Frontal cortex (tissue), 4 donors: Measurements from ENCODE around the gene TFAP2A. TPM values are rescaled to one million over a fixed set of nuclear protein-coding genes. Genes with fewer than 3 reads are reported as not detected.

Source experiments
- DNase-seq, 2 donors: peaks; one replicate each; pipeline ENCODE4 v3.0.0; 2012; ENCODE audit warnings: low spot score in 2 of 2
- FAIRE-seq: peaks from 2 replicates; lab custom pipeline; 2012; peaks lifted over from hg19 to GRCh38; lab: Jason Lieb, UNC
- total RNA-seq: library from RNA; depleted of rRNA; stranded (reverse); fragments of >200 nt; gene quantifications from one replicate; pipeline ENCODE4 v1.2.3, GENCODE V29; 2014
- donor health status: control.
- donor health status: control.
- donor health status: control.

TFAP2A gene
- total RNA-seq, 1 donor from 2014 or later, result not detected

DNA sequence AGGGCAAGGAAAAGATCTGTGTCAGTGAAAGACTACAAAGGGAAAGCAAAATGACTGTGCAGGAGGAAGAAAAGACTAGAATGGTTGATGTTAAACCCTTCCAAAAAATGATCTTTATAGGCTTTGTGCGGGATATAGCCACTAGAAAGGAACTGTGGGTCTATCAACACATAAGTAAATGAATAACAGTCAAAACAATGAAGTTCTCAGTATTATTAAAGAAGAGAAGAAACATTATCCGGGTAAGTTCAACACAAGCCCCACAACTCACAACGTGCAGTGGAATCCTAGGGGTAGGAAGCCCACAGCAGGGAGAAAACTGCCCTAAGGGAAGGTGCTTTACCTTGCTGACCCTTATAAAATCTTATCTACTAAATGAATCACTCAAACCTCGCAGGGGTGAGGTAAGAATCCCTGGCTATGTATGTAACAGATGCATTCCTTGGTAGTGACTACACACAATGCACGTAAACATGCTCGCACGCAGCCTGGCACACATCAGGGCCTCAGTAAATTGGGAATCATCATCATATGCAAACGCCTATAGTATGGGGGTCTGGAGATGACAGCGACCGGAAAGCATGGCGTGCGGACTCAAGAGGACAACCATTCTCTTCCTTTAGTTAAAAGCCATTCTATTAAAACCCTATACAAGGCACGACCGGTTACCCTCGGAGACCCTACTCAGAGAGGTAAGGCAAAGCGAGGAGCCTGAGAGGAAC lies 11.3 kb downstream of the TFAP2A start:
- FAIRE-seq (no peak), DNase-seq (no peak)

DNA sequence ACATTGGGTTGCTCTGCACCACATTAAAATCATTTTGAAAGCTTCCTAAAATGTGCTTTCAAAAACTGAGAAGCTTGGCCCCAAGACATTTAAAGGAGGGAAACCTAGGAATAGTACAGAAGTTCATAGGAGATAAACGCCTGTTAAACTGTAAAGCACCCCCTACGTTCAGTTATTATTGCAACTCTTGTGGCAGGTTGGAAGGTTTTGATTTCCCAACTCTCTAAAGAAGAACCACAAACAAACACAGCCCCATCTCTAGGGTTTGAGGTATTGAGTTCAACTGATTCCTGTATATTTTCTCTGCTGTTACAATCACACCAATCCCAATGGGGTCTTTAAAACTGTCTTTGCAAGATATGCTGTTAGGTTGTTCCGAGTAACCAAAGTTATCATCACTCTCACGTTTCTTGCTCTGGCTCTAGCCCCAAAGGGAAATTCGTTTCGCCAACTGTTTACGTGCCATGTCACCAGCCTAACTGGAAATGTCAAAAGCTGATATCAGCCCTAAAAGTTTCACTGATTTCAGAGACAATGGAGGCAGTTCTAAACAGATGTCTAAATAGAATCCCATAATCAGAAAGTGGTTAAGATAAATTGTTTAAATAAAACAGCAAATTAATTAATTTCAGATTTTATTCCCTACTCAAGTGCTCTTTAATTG lies 12.1 kb downstream of the TFAP2A start:
- DNase-seq (no peak), FAIRE-seq (no peak)

DNA sequence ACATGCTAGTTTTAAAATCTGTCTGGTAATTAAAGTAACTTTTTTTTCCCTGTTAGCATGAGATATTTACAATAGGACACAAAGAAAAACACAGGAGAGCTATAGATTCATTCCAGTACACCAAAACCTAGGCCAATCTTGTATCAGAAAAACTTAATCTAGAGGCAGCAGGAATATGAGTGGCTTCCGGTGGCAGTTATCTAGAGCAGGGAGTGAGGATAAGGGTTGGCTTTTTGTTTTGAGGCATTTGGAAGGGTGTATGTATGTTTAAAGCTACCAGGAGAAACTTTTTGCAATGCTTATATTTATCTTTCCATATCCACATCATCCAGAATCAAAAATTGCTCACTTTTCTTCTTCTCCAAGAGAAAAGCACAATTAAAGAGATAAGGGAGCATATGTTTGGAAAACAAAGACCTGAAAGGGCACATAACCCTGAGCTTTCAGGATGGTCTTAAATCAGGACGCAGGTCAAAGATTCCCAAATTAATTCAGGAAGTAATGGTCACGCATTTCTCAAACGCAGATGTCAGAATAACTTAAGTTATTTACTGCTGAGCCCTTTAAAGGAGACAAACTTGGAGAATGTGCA lies 13.1 kb downstream of the TFAP2A start:
- DNase-seq, result no peak
- FAIRE-seq, result no peak

DNA sequence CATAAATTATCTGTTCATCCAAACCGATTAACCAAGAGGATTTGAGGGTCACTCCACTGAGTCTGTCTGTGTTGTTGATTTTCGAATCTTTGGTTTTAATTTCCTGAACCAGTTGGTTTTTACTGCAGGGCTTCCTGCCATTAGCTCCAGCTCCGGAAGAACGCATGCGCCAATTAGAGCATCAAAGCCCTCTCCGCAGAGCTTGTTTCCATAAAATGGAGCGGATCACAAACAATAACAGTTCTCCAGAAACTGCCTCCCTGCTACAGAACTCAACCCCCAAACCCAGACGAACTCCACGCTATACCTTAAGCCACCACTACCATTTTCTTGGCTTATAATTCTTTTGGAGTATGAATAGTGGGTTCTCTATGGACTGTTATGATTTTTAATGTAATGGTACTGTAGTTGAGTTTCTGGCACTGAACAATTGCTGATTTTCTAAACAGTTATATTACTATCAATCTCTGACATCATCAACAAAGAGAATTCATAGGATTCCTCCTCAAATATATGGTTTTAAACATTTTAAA lies 13.8 kb downstream of the TFAP2A start:
- DNase-seq (no peak), FAIRE-seq (no peak)

DNA sequence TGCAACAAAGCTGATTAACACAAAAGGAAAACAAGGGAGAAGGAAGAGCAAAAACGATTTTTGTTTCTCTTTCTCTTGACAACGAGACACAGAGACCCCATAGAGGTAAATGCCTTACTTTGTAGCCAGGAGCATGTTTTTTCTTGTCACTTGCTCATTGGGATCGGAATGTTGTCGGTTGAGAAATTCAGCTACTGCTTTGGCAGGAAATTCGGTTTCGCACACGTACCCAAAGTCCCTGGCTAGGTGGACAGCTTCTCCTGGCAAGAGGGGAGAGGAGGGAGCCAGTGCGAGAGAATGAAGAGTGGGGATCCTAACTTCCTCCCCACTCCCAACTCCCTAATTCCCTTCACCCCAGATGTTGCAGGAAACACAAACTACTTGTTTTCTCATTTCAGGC lies 14.5 kb downstream of the TFAP2A start:
- FAIRE-seq, result no peak
- no peak for DNase-seq

DNA sequence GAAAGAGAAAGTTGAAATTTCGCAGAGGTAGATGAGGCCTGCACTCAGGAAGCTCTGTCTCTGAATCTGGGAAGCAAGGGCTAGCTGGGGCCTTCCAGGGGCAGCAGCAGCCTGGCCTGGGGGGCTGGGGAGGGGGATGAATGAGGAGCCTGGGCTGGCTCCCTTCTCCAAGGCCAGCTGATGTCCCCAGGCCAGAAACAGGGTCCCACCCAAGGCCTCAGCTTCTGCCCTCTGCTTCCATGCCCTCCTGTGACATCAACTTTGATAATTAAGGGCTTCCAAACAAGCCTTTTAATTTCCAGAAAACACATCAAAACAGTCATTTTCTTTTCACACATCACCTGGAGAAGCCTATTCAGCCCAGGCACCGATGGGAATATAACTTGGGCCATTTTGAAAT lies 15.4 kb downstream of the TFAP2A start:
- DNase-seq (no peak), FAIRE-seq (no peak)

DNA sequence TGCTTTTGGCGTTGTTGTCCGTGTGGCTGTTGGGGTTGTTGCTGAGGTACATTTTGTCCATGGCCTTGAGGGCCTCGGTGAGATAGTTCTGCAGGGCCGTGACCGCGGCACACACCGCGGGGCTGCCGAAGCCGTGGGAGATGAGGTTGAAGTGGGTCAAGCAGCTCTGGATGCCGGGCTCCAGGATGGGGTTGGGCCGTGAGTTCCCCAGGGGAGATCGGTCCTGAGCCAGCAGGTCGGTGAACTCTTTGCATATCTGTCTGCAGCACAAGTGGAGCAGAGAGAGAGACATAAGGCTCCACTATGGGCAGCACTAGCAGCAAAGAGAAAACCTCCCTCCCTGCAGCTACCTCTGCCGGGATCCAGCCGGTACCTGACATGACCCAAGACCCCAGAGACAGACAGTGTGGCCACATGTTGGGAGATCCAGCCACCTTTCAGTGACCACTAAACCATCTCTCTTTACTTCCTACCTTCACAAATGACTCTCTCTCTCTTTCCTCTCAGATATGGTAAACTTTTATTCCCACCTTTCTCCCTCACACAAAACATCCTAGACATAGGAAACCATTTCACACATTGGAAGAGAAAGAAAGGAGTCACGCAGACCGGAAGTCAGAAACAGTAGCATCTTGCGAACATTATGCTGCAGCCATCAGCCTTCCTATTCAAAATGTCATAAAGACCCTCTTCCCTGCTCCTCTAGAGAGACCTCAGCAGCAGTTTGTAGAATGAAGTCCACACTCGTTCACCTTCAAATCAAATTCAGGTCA lies 16.2 kb downstream of the TFAP2A start:
- FAIRE-seq, result no peak
- no peak for DNase-seq

DNA sequence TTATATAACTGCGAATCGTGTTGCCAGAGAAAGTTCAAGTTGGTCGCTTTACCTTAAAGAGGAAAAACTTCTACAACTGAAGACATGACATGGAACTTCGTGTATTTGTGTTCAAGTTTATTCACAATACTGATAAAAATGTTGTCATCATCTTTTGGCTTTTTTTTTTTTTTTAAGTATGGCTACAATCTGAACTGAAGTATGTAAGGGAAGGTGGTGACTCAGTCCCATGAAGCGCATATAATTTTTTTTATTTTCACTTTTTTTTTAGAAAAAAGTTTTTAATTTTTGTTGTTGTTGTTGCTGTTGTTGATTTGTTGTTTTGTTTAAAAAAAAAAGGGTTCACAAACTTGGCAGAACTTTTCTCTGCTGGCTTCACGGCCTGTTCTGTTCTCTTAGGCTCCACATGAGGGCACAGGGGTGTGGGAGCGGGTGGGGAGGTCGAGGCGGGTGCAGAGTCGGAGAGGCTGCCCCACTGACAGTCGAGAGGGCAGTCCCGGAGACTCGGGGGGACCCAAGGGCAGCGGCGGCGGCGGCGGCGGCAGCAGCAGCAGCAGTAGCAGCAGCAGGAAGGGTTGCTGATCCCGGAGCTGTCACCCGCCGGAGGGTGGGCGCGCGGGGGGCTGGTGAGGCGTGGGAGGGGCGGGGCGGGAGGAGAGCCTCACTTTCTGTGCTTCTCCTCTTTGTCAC lies 17.0 kb downstream of the TFAP2A start:
- FAIRE-seq (peak; percentile 56), DNase-seq (no peak)

DNA sequence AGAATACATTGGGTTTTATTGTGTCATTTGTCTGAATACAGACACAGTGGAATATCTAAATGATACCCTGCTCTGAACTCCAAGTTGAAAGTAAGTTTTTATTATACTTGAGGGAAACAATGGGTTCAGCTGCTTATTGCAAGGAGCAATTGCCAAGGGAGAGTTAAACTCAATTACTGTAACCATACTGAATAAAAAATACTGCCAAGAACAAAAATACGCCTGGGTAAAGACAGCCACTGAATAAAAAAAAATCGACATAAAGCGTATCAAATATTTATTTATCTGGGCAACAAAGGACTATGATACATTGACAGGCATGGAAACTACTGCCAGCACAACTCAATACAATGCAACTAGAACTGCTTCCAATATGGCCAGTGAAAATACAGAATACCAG lies 18.1 kb downstream of the TFAP2A start:
- no peak for FAIRE-seq
- no peak for DNase-seq

DNA sequence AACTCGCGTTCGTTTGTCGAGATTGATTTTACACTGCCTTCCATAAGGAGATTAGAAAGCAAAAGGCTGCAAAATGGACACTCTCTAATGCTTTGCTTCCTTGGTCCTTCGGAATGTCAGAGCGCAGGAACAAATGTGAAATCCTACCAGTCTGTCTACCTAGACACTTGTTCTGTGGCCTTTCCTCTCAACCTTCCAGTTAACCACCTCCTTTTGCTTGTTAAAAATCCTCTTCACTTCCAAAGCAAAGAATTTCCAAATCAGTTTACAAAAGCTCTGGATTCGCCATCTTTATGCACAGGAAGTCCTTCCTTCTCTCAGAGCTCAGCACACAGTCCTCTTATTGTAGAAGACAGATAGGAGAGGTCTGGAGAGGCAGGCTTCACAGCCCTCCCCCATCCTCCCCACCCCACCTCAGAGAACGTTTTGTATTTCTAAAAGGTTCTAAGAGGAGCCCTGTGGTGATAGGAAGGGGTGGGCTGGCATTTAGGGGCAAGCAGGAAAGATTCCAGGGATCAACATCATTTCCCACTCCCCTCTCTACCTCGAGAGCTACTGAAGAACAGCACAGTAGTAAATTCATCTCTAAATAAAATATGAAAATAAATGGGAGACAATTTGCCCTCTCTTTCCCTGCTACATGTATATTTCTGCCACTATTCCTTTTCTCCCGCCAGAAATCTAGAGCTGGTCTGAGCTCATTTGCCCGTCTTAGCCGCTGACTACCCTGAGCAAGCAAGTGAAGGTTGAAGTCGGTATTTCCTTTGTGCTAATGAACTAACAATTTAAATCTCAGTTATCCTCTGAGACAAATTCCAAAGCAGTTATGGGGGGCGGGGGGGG lies 18.9 kb downstream of the TFAP2A start:
- FAIRE-seq, result no peak
- no peak for DNase-seq

DNA sequence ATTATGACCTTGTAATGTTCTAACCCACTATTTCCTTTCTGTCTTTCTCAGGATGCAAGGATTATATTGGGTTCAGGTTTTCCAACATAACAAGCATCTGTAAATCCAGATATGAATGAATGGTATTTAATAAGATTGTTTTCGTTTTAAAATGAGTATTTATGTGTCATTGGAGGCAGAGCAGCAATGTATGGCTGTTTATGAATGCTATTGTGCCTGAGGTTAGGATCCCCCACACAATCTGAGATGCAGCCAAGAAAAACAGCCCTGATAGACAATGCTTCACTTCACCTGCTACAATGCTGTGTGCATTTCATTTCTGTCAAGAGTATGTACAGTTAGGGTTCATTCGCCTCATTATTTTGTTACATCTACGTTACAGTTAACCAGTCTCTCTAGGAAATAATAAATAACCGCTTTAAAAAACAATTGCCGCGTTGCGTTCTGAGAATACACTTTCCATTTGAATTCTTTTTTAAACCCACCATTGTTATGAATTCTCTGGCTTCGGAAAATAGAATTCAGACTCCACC lies 19.6 kb downstream of the TFAP2A start:
- DNase-seq (no peak), FAIRE-seq (no peak)

DNA sequence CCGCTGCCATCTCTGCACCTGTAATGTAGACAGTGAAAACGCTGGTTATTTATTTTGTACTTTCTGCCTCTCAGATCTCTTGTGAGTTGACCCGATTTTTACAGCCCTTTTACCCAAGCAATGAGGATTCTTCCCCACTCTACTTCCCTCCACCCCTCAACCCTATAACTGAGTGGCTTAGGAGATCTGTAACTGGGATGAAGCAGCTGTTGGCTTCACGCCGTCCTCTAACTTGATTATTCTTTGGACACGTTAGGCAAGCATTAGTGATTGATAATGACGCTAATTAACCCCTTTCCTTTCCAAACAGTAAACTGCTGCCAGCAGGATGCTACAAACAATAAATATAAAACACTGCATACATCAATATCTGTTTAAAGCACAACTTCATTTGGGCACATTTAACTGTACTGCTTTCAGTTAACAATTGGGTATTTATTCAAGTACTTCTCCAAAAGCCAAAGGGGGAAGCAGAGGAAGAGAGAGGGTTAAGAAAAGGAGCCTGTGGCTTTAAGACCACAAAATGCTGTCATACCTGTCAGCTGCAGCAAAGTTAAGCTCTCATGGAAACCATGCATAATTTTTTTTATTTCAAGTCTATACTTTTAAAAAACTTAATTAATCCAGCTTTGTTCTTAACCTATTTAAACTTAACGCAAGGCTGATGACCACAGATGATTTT lies 21.2 kb downstream of the TFAP2A start:
- no peak for FAIRE-seq

DNA sequence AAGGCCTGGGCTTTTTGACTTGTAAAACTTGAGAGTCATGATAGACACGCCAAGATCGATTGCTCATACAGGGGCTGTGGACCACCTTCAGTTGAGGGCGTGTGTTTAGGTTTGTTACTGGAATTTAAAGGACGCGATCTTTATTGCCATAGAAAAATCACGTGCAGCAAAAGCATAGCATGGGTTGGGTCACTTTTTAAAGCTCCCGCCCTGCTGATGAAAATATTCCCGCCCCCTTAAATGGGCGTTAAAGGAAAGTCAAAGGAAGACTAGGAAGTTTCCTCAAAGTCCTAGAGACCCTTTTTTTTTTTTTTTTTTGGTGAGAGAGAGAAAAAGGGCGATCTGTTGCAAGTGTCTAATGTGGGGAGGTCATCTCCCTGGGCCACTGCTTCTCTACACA lies 23.1 kb downstream of the TFAP2A start:
- FAIRE-seq (no peak), DNase-seq (no peak)

More for the DNA sequence above, 21.2 kb downstream of the TFAP2A start:
- DNase-seq, result no peak

DNA sequence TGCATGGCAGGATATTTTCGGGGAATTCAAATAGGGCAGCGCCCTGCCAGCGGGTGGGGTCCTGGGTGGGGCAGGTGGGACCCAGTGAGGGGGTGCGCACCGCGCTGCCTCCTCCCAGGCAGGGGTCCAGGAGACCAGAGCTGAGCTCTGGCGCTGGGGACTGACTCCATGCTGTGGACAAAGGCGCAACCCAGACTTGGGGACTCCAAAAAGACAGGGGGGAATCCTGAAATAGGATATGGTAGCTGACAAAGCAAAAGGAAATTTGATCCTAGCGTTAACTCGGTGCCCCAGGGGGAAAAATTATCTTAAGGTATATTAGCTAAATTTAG lies 23.6 kb downstream of the TFAP2A start:
- DNase-seq, result no peak

DNA sequence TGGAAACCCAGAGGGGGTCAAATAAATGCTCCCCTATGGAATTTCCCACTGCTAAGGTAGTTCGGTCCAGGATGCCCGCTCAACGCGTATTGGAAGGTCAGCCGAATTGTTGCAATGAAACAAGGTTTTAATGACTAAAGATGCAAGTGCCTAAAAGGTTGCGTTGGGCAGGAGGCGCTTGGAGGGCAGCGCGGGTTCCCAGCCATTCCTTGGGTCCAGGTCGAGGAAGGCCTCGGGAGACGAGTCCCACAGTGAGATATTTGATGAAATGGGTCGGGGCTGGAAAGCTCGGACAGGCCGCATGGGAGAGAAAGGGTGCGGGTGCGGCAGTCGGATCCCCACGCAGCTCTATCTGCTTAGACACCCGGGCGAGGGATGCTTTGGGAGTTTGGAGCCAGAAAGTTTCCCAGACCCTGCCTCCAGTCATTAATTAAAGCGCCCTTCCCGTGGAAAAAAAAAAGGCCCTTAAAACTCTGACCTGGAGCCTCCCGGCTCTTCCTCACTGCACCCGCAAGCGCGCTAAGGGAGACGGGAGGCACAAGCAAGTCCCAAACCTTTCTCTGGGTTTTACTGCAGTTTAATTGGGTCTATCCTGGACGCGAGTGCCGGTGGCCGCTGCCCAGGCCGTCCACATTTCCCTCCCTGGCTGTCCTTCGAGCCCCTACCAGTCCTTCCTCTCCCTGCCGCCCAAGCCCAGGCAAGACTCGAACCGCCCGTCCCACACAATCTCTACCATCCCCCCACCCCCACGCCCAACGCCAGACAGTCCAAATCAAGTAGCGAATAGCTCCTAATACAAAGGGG lies 24.2 kb downstream of the TFAP2A start:
- no peak for DNase-seq
- FAIRE-seq, result no peak

More for the DNA sequence above, 23.6 kb downstream of the TFAP2A start:
- FAIRE-seq, result no peak

DNA sequence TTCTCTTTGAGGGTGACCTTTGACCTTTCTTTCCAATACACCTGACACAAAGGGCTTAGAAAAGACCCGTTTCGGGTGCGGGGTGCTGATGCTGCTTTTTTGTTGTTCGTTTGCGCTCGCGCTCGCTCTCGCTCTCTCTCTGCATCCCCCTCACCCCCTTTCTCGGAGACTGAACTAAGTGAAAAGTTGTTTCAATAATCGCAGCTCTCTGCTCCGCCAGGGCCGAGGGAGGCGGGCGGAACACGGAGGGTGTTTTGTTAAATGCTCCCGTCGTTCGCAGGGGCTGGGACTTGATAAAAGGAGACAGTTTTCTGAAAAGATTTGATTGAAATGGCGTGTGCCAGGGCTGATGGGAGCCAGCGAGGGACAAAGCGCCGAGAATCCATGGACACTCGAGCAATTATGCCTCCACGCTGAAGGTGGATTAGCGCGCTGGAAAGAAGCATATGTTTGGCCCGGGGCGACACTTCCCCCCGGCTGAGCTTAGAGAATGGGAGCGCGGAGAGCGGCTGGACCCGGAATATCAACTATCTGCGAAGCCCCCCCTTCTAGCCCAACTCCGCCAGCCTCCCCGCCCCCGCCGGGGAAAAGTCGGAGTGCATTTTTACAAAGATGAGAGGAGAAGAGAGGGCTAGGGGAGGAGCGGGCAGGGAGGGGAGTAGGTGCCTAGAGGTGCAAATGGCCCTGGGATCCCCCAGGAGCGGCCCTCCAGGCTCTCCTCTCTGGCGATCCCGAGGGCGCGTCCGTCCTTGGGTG lies 25.0 kb downstream of the TFAP2A start:
- FAIRE-seq (no peak), DNase-seq (no peak)
